PC-9 (cell line): ENCODE measurements around the gene LDHAL6B. TPM values are rescaled to one million over a fixed set of nuclear protein-coding genes. Genes with fewer than 3 reads are reported as not detected.

ENCODE experiments used
- BruUV-seq: library from RNA; stranded (reverse); fragments of 400-500 nt; replicated peaks from 2 replicates; lab custom pipeline; 2021; lab: Mats Ljungman, UMichigan
- CTCF ChIA-PET: fragments of 300-600 bp; sonication (Branson Sonifier 250); formaldehyde crosslinking; loops from one replicate; lab custom pipeline; 2022; ENCODE audit warnings: antibody characterized with exemption; lab: Charles Lee
- POLR2A ChIA-PET: fragments of 300-600 bp; sonication (Branson Sonifier 250); formaldehyde crosslinking; loops from one replicate; lab custom pipeline; 2022; ENCODE audit warnings: antibody characterized with exemption; ENCODE audit not compliant: unreplicated experiment; lab: Charles Lee
- DNase-seq, 2 experiments: peaks; one replicate each; pipeline versions ENCODE4 v3.0.0 to v3.0.0-alpha.2; 2015 to 2022; ENCODE audit warnings: mixed read lengths in 1 of 2
- H2AFZ ChIP-seq: fragments of 200-600 bp; sonication (generic); 2 replicates; pipeline ENCODE4 v1.8.1; 2017; ENCODE audit warnings: antibody characterized with exemption
- H3F3A ChIP-seq: fragments of 200-600 bp; sonication (generic); 2 replicates; pipeline ENCODE4 v1.8.1; 2017; ENCODE audit warnings: antibody characterized with exemption, mild to moderate bottlenecking, low read depth; ENCODE audit not compliant: insufficient read depth
- H3K27ac ChIP-seq: fragments of 200-600 bp; sonication (generic); 2 replicates; pipeline ENCODE4 v1.6.1; 2016; ENCODE audit warnings: mixed run types
- H3K27me3 ChIP-seq: fragments of 200-600 bp; sonication (generic); 2 replicates; pipeline ENCODE4 v1.6.1; 2016; ENCODE audit warnings: low read depth, mixed run types; ENCODE audit not compliant: insufficient read depth
- H3K36me3 ChIP-seq: fragments of 200-600 bp; sonication (generic); 2 replicates; pipeline ENCODE4 v1.6.1; 2016; ENCODE audit warnings: low read depth, mixed run types
- H3K4me1 ChIP-seq: fragments of 200-600 bp; sonication (generic); replicated peaks from 2 replicates; pipeline ENCODE4 v1.6.1; 2016; ENCODE audit warnings: mixed run types; ENCODE audit not compliant: insufficient read depth
- H3K4me2 ChIP-seq: fragments of 200-600 bp; sonication (generic); 2 replicates; pipeline ENCODE4 v1.6.1; 2017; ENCODE audit warnings: mixed run types
- H3K4me3 ChIP-seq: fragments of 200-600 bp; sonication (generic); 2 replicates; pipeline ENCODE4 v1.6.1; 2016; ENCODE audit warnings: mixed run types
- H3K79me2 ChIP-seq: fragments of 200-600 bp; sonication (generic); 2 replicates; pipeline ENCODE4 v1.6.1; 2017; ENCODE audit warnings: low read depth, mixed run types
- H3K9me2 ChIP-seq: fragments of 200-600 bp; sonication (generic); 2 replicates; pipeline ENCODE4 v1.8.1; 2017; ENCODE audit warnings: mild to moderate bottlenecking; ENCODE audit not compliant: insufficient read depth
- H3K9me3 ChIP-seq: fragments of 200-600 bp; sonication (generic); 2 replicates; pipeline ENCODE4 v1.8.1; 2016; ENCODE audit warnings: low read depth; ENCODE audit not compliant: insufficient read depth
- H4K20me1 ChIP-seq: fragments of 200-600 bp; sonication (generic); 2 replicates; pipeline ENCODE4 v1.8.1; 2017; ENCODE audit not compliant: insufficient read depth
- EZH2 ChIP-seq: fragments of 200-600 bp; sonication (generic); IDR thresholded peaks from 2 replicates; pipeline ENCODE4 v1.8.0; 2017; ENCODE audit warnings: antibody characterized with exemption, low read depth
- intact Hi-C: fragments of 100-400 bp; cut with micrococcal nuclease; formaldehyde crosslinking; loops from one replicate; pipeline ENCODE4 v1.10.0; 2022; ENCODE audit not compliant: unreplicated experiment
- total RNA-seq: library from RNA; stranded (reverse); gene quantifications from 2 replicates; pipeline ENCODE4 v1.2.3, GENCODE V29; 2021
- TF ChIP-seq, protein P1 (sequence below): fragments of 200-600 bp; sonication (generic); conservative IDR thresholded peaks from 2 replicates; pipeline ENCODE4 v1.6.1; 2017; ENCODE audit warnings: mixed run types, antibody characterized with exemption, mild to moderate bottlenecking, moderate library complexity

LDHAL6B gene
- total RNA-seq, 1 experiment from 2014 or later = not detected

DNA sequence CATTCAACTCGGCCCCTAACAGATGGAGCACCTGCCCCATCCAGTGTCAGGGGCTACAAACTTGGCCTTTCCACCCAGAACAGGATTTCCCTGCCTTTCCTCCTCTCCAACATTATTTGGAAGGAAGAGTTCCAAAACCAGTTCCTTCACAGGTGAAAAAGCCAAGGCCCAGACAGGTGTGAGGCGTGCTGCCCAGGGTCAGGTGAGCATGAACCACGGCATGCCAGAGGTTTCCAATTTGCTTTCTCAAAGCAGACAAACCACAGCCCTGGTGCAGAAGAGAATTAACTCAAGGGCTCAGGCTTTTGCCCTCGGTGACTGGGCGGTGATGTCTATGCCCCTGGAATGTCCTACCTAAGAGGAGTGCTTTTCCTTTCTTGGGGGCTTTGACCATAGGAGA lies 43.2 kb downstream of the LDHAL6B start:
- Histone ChIP-seq H3K27ac (0 out of 2 replicates have a peak overlapping the region, but pooled peaks have one; percentile 13), H3K9me3 (no peaks in the 10 kb centered on the region), H4K20me1 (no peaks in the 10 kb centered on the region), H3K9me2 (no peaks in the 10 kb centered on the region), H3K4me3 (no peak overlapping the region), H3K27me3 (no peaks in the 10 kb centered on the region), H3F3A (peaks cover 18% of the 10 kb centered on the region; the same call in 1 of the 2 replicates), H3K4me1 (peaks cover 23% of the 10 kb centered on the region), H2AFZ (no peak overlapping the region), H3K36me3 (peaks cover 22% of the 10 kb centered on the region; the same call in 1 of the 2 replicates), H3K4me2 (no peak overlapping the region), H3K79me2 (peaks cover 58% of the 10 kb centered on the region)
- peak; percentile 47 to 63 for DNase-seq
- intact Hi-C loops = loop anchor here (2.0 kb wide), 1 partner anchor 243 kb away; no protein-coding TSS in a partner anchor
- no TSS peak for BruUV-seq
- POLR2A ChIA-PET = no interaction called here
- TF ChIP-seq, protein P1, sequence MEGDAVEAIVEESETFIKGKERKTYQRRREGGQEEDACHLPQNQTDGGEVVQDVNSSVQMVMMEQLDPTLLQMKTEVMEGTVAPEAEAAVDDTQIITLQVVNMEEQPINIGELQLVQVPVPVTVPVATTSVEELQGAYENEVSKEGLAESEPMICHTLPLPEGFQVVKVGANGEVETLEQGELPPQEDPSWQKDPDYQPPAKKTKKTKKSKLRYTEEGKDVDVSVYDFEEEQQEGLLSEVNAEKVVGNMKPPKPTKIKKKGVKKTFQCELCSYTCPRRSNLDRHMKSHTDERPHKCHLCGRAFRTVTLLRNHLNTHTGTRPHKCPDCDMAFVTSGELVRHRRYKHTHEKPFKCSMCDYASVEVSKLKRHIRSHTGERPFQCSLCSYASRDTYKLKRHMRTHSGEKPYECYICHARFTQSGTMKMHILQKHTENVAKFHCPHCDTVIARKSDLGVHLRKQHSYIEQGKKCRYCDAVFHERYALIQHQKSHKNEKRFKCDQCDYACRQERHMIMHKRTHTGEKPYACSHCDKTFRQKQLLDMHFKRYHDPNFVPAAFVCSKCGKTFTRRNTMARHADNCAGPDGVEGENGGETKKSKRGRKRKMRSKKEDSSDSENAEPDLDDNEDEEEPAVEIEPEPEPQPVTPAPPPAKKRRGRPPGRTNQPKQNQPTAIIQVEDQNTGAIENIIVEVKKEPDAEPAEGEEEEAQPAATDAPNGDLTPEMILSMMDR = no peak
- TF ChIP-seq EZH2 = no peak
- CTCF ChIA-PET = no interaction called here

DNA sequence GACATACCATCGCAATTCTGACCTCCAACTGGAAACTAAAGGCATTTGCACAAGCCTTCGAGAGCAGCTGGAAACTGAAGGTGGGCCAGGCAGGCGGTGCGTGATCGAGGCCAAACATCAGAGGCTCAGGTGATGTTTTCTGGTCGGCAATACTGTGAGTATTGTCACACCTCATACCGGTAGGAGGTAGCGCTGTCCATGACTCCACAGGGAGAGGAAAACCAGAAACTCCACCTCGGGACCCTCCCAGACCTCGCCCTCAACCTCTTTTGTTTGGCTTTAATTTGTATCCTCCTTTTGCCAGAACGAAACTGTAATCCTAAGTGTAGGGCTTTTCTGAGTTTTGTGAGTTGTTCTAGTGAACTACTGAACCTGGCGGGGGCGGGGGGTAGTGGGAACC lies 43.6 kb downstream of the LDHAL6B start:
- H3K36me3 ChIP-seq = peaks cover 22% of the 10 kb centered on the region; the same call in 1 of the 2 replicates
- H4K20me1 ChIP-seq = no peaks in the 10 kb centered on the region
- H3K4me2 ChIP-seq = no peak overlapping the region
- POLR2A ChIA-PET = no interaction called here
- H3K9me3 ChIP-seq = no peaks in the 10 kb centered on the region
- H3K4me3 ChIP-seq = no peak overlapping the region
- BruUV-seq = no TSS peak
- peaks cover 27% of the 10 kb centered on the region for H3K4me1 ChIP-seq
- peaks cover 22% of the 10 kb centered on the region; the same call in 1 of the 2 replicates for H3F3A ChIP-seq
- DNase-seq = no peak
- H3K9me2 ChIP-seq = no peaks in the 10 kb centered on the region
- H3K27ac ChIP-seq = 0 out of 2 replicates have a peak overlapping the region, but pooled peaks have one; percentile 13
- no peaks in the 10 kb centered on the region for H3K27me3 ChIP-seq
- no peak for TF ChIP-seq EZH2
- TF ChIP-seq, protein P1 = no peak
- CTCF ChIA-PET = no interaction called here
- peaks cover 62% of the 10 kb centered on the region for H3K79me2 ChIP-seq
- intact Hi-C loops = no loop called here
- no peak overlapping the region for H2AFZ ChIP-seq

DNA sequence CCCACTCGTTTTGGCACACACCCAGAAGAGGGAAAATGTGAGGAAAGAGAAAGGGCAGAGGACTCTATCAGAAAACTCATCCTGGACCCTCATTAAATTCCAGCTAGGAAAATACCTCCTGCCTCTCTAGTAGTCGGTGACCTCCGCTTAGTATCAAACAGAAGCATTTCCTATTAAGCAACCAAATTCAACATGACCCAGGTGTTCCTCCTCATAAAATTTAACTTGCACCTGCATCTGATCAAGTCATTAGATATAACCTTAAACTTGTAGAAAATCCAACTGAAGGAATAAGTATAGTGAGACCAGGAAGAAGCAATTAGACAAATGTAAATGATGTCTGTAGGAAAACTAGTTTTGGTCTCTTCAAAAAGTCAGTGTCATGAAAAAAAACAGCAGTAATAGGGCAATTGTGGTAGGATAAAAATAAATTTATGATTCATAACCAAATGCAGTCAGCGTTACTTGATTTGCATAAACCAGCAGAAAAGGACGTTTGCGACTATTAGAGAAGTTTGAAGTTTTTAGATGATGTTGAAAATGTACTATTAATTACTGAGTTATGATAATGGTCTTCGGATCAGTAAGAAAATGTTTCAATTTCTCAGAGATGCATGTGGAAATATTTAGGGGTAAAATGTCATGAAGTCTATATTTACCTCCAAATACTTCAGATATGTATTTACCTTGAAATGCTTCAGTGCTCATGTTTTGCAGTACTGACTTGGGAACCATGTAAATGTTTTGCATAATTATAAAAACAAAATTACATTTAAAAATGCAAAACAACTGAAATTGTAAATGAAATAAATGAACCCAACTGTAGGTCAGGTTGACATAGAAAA lies 44.6 kb downstream of the LDHAL6B start:
- peak overlapping the region; percentile 19 for H3K4me2 ChIP-seq

More for the DNA sequence above, 44.6 kb downstream of the LDHAL6B start:
- TF ChIP-seq, protein P1 = no peak
- TF ChIP-seq EZH2 = no peak
- H3F3A ChIP-seq = peaks cover 32% of the 10 kb centered on the region
- CTCF ChIA-PET = no interaction called here
- peaks cover 22% of the 10 kb centered on the region; the same call in 1 of the 2 replicates for H3K36me3 ChIP-seq
- peaks cover 62% of the 10 kb centered on the region for H3K79me2 ChIP-seq
- no peaks in the 10 kb centered on the region for H3K9me3 ChIP-seq
- H3K9me2 ChIP-seq = no peaks in the 10 kb centered on the region
- intact Hi-C loops = no loop called here
- no peak overlapping the region for H3K4me3 ChIP-seq
- POLR2A ChIA-PET = no interaction called here
- H3K27ac ChIP-seq = peak overlapping the region; percentile 38; the same call in 1 of the 2 replicates
- H4K20me1 ChIP-seq = no peaks in the 10 kb centered on the region
- no TSS peak for BruUV-seq
- no peaks in the 10 kb centered on the region for H3K27me3 ChIP-seq
- H2AFZ ChIP-seq = no peak overlapping the region
- DNase-seq = peak in 1 of 2 experiments; percentile 74
- H3K4me1 ChIP-seq = peaks cover 37% of the 10 kb centered on the region
